ENCODE results near the gene MICAL2. TPM values are rescaled to one million over a fixed set of nuclear protein-coding genes. Genes with fewer than 3 reads are reported as not detected.
A peak's percentile ranks its signal among the peaks of the same experiment; 100 is the strongest.

The MICAL2 gene
- total and polyA plus RNA-seq, 12 donors, result 8.4 to 80.5 (median 34.1) TPM

DNA sequence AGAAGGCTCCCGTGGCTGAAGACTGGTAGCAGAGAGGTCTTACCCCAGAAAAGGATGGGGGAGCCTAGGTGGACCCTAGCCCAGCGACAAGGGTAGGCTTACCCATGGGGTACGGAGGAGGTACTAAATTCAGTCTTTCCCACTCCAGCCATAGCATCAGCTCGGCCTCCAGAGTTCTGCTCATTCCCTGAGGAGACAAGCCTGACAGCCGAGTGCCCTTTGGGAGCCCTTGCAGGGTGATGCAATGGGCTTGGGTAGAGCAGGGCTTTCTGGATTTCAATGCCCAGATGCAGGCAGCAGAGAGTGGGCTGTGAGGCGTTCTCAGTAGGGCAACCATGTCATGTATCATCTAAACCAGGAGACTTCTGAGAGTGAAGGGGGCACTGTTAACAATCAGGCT, 124.7 kb downstream of the MICAL2 start:
- Histone ChIP-seq H3K27ac (peak overlapping the region in 2 of 5 donors; percentile 68), H3K9me3 (replicated peaks in 1 of 3) (no peaks in the 10 kb centered on the region), H3K4me1 (replicated peaks in 1 of 2) (peaks cover 0 to 4% of the 10 kb centered on the region in 2 donors), H3K4me3 (no peak overlapping the region), H3K36me3 (replicated peaks in 1 of 2) (peaks cover 0 to 5% of the 10 kb centered on the region in 2 donors), H3K27me3 (no peaks in the 10 kb centered on the region)
- intact Hi-C loops (cut with DNase I), result loop anchor here in 1 of 2 donors (5.0 to 10.0 kb wide), 2 partner anchors 42 to 300 kb away; no protein-coding TSS in a partner anchor
- TF ChIP-seq, protein P1, sequence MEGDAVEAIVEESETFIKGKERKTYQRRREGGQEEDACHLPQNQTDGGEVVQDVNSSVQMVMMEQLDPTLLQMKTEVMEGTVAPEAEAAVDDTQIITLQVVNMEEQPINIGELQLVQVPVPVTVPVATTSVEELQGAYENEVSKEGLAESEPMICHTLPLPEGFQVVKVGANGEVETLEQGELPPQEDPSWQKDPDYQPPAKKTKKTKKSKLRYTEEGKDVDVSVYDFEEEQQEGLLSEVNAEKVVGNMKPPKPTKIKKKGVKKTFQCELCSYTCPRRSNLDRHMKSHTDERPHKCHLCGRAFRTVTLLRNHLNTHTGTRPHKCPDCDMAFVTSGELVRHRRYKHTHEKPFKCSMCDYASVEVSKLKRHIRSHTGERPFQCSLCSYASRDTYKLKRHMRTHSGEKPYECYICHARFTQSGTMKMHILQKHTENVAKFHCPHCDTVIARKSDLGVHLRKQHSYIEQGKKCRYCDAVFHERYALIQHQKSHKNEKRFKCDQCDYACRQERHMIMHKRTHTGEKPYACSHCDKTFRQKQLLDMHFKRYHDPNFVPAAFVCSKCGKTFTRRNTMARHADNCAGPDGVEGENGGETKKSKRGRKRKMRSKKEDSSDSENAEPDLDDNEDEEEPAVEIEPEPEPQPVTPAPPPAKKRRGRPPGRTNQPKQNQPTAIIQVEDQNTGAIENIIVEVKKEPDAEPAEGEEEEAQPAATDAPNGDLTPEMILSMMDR (IDR thresholded peaks at IDR 0.05), result no peak
- no peak for TF ChIP-seq POLR2A (IDR thresholded peaks at IDR 0.05)
- WGBS, 4 donors, result 82 to 98% (median 95%) methylated on average over 6 of the region's 6 CpGs
- DNase-seq, result no peak

DNA sequence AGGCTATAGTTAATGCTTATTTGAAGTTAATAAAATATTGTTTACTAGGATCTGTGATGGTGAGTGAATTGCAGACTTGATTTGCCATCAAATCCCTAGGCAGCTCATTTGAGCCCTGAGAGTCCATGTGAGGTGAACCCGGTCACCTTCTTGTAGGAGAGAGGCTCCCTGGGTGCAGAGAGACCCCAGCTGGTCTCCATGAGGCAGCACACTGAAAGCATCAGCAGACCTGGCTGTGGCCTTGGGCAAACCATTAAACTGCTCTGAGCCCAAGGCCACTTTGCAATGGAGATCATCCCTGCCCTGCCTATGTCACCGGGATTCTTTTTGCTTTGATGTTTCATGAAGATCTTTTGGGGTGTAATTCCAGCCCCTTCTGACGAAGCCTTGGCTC, 125.2 kb downstream of the MICAL2 start:
- no peaks in the 10 kb centered on the region for H3K27me3 ChIP-seq
- H3K36me3 ChIP-seq (replicated peaks in 1 of 2), result peaks cover 0 to 9% of the 10 kb centered on the region in 2 donors
- peaks cover 0 to 4% of the 10 kb centered on the region in 2 donors for H3K4me1 ChIP-seq (replicated peaks in 1 of 2)
- TF ChIP-seq, protein P1 (IDR thresholded peaks at IDR 0.05), result no peak
- no peak for TF ChIP-seq POLR2A (IDR thresholded peaks at IDR 0.05)
- no peak overlapping the region for H3K4me3 ChIP-seq
- no peak for DNase-seq
- WGBS, 4 donors, result 79 to 92% (median 82%) methylated on average over 3 of the region's 3 CpGs
- H3K27ac ChIP-seq, result peak overlapping the region in 2 of 5 donors; percentile 7 to 68
- no peaks in the 10 kb centered on the region for H3K9me3 ChIP-seq (replicated peaks in 1 of 3)
- intact Hi-C loops (cut with DNase I), result loop anchor here in 1 of 2 donors (5.0 to 10.0 kb wide), 2 partner anchors 42 to 301 kb away; no protein-coding TSS in a partner anchor

DNA sequence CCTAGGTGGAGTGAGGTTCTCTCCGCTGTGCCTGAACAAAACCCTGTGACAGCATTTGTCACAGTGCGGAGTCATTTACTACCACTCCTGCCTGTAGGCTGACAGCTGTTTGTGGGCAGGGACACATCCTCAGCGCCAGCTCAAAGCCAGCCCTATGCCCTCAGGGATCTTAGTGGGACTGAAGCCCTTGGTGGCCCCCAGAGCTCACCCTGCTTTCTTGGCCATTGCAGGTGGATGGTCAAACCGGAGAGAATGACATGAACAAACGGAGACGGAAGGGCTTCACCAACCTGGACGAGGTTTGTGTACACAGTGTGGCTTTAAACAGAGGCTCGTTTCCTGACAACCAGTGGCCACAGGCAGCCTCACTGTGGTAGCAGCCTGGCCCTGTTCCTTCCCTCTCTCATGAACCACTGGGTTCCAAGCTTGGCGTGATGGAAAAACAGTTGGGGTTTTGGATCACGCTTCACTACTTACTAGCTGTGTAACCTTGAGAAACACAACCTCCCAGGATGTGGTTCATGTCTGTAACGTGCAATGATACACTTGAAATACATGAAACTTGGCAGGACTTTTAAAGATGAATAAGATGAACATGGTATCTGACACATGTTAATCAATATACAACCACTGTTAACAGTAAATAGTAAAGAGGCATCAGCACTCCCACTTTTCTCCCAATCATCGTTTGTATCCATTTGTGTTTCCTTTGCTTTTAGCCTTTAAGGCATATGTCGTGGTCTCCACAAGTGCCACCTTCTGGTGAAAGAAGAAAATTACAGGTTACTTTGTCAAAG, 125.8 kb downstream of the MICAL2 start:
- peak in 2 of 7 donors; percentile 22 to 34 for DNase-seq
- intact Hi-C loops (cut with DNase I), result loop anchor here in 1 of 2 donors (2.0 to 10.0 kb wide), 3 partner anchors 41 to 301 kb away; no protein-coding TSS in a partner anchor
- peaks cover 0 to 12% of the 10 kb centered on the region in 2 donors for H3K36me3 ChIP-seq (replicated peaks in 1 of 2)

DNA sequence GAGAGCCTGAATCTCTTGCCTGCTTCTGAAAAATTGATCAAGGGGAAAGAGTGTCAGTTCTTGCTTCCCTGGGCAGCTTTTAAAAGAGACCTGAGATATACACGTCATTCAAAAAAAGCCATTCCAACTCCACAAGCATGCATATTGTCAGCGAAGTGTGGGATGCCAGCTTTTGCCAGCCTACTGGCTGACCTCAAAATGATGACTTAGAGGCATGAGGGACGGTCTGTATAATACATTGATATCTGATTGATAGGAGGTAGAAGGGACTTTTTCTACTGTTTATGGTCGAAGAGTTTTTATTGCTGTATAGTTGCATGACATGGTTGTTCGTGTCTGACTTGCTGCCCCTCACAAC, 126.3 kb downstream of the MICAL2 start:
- H3K9me3 ChIP-seq (replicated peaks in 1 of 3), result no peaks in the 10 kb centered on the region
- H3K27ac ChIP-seq, result no peak overlapping the region
- WGBS, 4 donors, result 49 to 58% (median 52%) methylated on average over 5 of the region's 5 CpGs
- H3K4me3 ChIP-seq, result no peak overlapping the region
- H3K36me3 ChIP-seq (replicated peaks in 1 of 2), result peaks cover 0 to 15% of the 10 kb centered on the region in 2 donors
- peaks cover 0 to 4% of the 10 kb centered on the region in 2 donors for H3K4me1 ChIP-seq (replicated peaks in 1 of 2)
- no peak for TF ChIP-seq POLR2A (IDR thresholded peaks at IDR 0.05)
- TF ChIP-seq, protein P1 (IDR thresholded peaks at IDR 0.05), result peak in 1 of 6 experiments; percentile 1
- DNase-seq, result no peak
- intact Hi-C loops (cut with DNase I), result loop anchor here in 1 of 2 donors (2.0 to 10.0 kb wide), 3 partner anchors 41 to 302 kb away; no protein-coding TSS in a partner anchor
- no peaks in the 10 kb centered on the region for H3K27me3 ChIP-seq

More for the DNA sequence above, 125.8 kb downstream of the MICAL2 start:
- Histone ChIP-seq H3K9me3 (replicated peaks in 1 of 3) (no peaks in the 10 kb centered on the region), H3K27ac (peak overlapping the region in 2 of 5 donors; percentile 7 to 68), H3K4me1 (replicated peaks in 1 of 2) (peaks cover 0 to 4% of the 10 kb centered on the region in 2 donors), H3K27me3 (no peaks in the 10 kb centered on the region), H3K4me3 (no peak overlapping the region)
- 56 to 65% (median 60%) methylated on average over 11 to 13 of the region's 13 CpGs for WGBS, 4 donors
- TF ChIP-seq, protein P1 (IDR thresholded peaks at IDR 0.05), result peak; percentile 59 to 81 (median 74)
- no peak for TF ChIP-seq POLR2A (IDR thresholded peaks at IDR 0.05)
